Right lobe of liver (tissue), 4 donors: ENCODE results near the gene CCDC92.

Experiments
- POLR2A ChIP-seq: fragments of 450-650 bp; IDR thresholded peaks from one replicate; pipeline ENCODE4 v1.6.1; 2017; ENCODE audit warnings: antibody characterized with exemption, mild to moderate bottlenecking
- TF ChIP-seq, protein P1 (sequence below), 4 donors: fragments of 200-600 bp in 3 of 4; fragments of 450-650 bp in 1 of 4; IDR thresholded peaks; one replicate each; pipeline versions ENCODE4 v1.5.1 to v1.8.0; 2016 to 2022; ENCODE audit warnings: antibody characterized with exemption in 4 of 4, mild to moderate bottlenecking in 2 of 4
- donor health status: DM: no; HTN: no; CAD: no.
- donor health status: DM: no; HTN: no; CAD: no.
- donor health status: DM: no; HTN: yes; CAD: no.

- TF ChIP-seq POLR2A = no peak
- TF ChIP-seq, protein P1, sequence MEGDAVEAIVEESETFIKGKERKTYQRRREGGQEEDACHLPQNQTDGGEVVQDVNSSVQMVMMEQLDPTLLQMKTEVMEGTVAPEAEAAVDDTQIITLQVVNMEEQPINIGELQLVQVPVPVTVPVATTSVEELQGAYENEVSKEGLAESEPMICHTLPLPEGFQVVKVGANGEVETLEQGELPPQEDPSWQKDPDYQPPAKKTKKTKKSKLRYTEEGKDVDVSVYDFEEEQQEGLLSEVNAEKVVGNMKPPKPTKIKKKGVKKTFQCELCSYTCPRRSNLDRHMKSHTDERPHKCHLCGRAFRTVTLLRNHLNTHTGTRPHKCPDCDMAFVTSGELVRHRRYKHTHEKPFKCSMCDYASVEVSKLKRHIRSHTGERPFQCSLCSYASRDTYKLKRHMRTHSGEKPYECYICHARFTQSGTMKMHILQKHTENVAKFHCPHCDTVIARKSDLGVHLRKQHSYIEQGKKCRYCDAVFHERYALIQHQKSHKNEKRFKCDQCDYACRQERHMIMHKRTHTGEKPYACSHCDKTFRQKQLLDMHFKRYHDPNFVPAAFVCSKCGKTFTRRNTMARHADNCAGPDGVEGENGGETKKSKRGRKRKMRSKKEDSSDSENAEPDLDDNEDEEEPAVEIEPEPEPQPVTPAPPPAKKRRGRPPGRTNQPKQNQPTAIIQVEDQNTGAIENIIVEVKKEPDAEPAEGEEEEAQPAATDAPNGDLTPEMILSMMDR (IDR thresholded peaks at IDR 0.05) = no peak
Observed at GRCh38 chr12:123929946-123930583, 42.6 kb downstream of the CCDC92 start.
